Measurements from ENCODE around the gene COL18A1.
"Not testable (repeated sequence)": the region's sequence is repeated elsewhere in the genome, so short reads cannot be mapped to it uniquely, and the experiment has no call there.

The COL18A1 gene

GRCh38 chr21:45362077-45362747, 42.8 kb upstream of the COL18A1 start:
- Histone ChIP-seq H3K27me3 (ENCODE audit: insufficient read depth, low read length, poor library complexity, severe bottlenecking) (no peaks in the 10 kb centered on the region), H3K4me1 (ENCODE audit: insufficient read depth, low read length, poor library complexity, severe bottlenecking) (no peaks in the 10 kb centered on the region), H3K9me3 (ENCODE audit: insufficient read depth, low read depth, low read length) (no peaks in the 10 kb centered on the region)

DNA sequence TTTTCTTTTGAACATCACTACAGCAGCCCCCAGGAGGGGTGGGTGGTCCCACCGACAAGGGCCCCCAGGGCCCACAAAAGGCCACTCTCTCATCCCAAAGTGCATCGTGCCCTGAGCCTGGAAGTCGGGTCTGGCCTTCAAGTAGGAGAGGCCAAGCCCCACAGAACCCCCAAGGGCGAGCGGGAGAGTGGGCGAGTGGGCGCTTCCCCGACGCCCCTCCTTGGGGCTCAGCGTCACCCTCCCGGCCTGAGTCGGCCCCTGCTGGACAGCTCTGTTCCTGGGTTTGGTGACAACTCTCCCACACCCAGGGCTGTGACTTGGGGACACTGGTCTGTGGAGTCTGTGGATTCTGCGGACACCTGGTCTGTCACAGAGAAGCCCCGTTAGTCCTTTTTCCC, 42.2 kb upstream of the COL18A1 start:
- no peaks in the 10 kb centered on the region for H3K36me3 ChIP-seq (ENCODE audit: insufficient read depth, low read length)
- H3K27me3 ChIP-seq (ENCODE audit: insufficient read depth, low read length, poor library complexity, severe bottlenecking): no peaks in the 10 kb centered on the region
- H3F3A ChIP-seq (ENCODE audit: low read depth): no peaks in the 10 kb centered on the region
- no peak for TF ChIP-seq EZH2phosphoT487 (IDR thresholded peaks at IDR 0.05; ENCODE audit: borderline replicate concordance)
- H2AFZ ChIP-seq (ENCODE audit: low read length): no peak overlapping the region
- no peaks in the 10 kb centered on the region for H3K9me2 ChIP-seq (replicated peaks; ENCODE audit: low read depth, low read length)
- no peak overlapping the region for H3K9ac ChIP-seq (ENCODE audit: low read depth, low read length, poor library complexity, severe bottlenecking)
- H3K4me2 ChIP-seq (ENCODE audit: low read depth, low read length, poor library complexity, severe bottlenecking): no peak overlapping the region
- no peak overlapping the region for H3K4me3 ChIP-seq (ENCODE audit: low read length, poor library complexity, severe bottlenecking)
- H3K9me3 ChIP-seq (ENCODE audit: insufficient read depth, low read depth, low read length): no peaks in the 10 kb centered on the region
- H3K79me2 ChIP-seq (ENCODE audit: insufficient read depth, low read length): no peaks in the 10 kb centered on the region
- no peaks in the 10 kb centered on the region for H3K4me1 ChIP-seq (ENCODE audit: insufficient read depth, low read length, poor library complexity, severe bottlenecking)
- H4K20me1 ChIP-seq (ENCODE audit: insufficient read depth, low read length, poor library complexity, severe bottlenecking): no peaks in the 10 kb centered on the region

More at GRCh38 chr21:45362077-45362747, 42.8 kb upstream of the COL18A1 start:
- Histone ChIP-seq H3K9ac (ENCODE audit: low read depth, low read length, poor library complexity, severe bottlenecking) (no peak overlapping the region), H3K4me3 (ENCODE audit: low read length, poor library complexity, severe bottlenecking) (no peak overlapping the region), H3K36me3 (ENCODE audit: insufficient read depth, low read length) (no peaks in the 10 kb centered on the region), H3K4me2 (ENCODE audit: low read depth, low read length, poor library complexity, severe bottlenecking) (no peak overlapping the region), H3K9me2 (replicated peaks; ENCODE audit: low read depth, low read length) (no peaks in the 10 kb centered on the region), H3K79me2 (ENCODE audit: insufficient read depth, low read length) (no peaks in the 10 kb centered on the region), H3F3A (ENCODE audit: low read depth) (no peaks in the 10 kb centered on the region), H4K20me1 (ENCODE audit: insufficient read depth, low read length, poor library complexity, severe bottlenecking) (no peaks in the 10 kb centered on the region), H2AFZ (ENCODE audit: low read length) (no peak overlapping the region)
- TF ChIP-seq, protein P1, sequence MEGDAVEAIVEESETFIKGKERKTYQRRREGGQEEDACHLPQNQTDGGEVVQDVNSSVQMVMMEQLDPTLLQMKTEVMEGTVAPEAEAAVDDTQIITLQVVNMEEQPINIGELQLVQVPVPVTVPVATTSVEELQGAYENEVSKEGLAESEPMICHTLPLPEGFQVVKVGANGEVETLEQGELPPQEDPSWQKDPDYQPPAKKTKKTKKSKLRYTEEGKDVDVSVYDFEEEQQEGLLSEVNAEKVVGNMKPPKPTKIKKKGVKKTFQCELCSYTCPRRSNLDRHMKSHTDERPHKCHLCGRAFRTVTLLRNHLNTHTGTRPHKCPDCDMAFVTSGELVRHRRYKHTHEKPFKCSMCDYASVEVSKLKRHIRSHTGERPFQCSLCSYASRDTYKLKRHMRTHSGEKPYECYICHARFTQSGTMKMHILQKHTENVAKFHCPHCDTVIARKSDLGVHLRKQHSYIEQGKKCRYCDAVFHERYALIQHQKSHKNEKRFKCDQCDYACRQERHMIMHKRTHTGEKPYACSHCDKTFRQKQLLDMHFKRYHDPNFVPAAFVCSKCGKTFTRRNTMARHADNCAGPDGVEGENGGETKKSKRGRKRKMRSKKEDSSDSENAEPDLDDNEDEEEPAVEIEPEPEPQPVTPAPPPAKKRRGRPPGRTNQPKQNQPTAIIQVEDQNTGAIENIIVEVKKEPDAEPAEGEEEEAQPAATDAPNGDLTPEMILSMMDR (conservative IDR thresholded peaks at IDR 0.05; ENCODE audit: low read length): no peak
- no peak for TF ChIP-seq EZH2phosphoT487 (IDR thresholded peaks at IDR 0.05; ENCODE audit: borderline replicate concordance)

- H3K4me1 ChIP-seq (ENCODE audit: insufficient read depth, low read length, poor library complexity, severe bottlenecking); H3K27me3 ChIP-seq (ENCODE audit: insufficient read depth, low read length, poor library complexity, severe bottlenecking); H3K36me3 ChIP-seq (ENCODE audit: insufficient read depth, low read length); H3K9ac ChIP-seq (ENCODE audit: low read depth, low read length, poor library complexity, severe bottlenecking); H2AFZ ChIP-seq (ENCODE audit: low read length); H3K9me2 ChIP-seq (replicated peaks; ENCODE audit: low read depth, low read length); H3K4me2 ChIP-seq (ENCODE audit: low read depth, low read length, poor library complexity, severe bottlenecking); H4K20me1 ChIP-seq (ENCODE audit: insufficient read depth, low read length, poor library complexity, severe bottlenecking); H3F3A ChIP-seq (ENCODE audit: low read depth); H3K79me2 ChIP-seq (ENCODE audit: insufficient read depth, low read length); H3K9me3 ChIP-seq (ENCODE audit: insufficient read depth, low read depth, low read length); H3K4me3 ChIP-seq (ENCODE audit: low read length, poor library complexity, severe bottlenecking): not testable (repeated sequence)
Measured at GRCh38 chr21:45363272-45363671, 41.7 kb upstream of the COL18A1 start.

DNA sequence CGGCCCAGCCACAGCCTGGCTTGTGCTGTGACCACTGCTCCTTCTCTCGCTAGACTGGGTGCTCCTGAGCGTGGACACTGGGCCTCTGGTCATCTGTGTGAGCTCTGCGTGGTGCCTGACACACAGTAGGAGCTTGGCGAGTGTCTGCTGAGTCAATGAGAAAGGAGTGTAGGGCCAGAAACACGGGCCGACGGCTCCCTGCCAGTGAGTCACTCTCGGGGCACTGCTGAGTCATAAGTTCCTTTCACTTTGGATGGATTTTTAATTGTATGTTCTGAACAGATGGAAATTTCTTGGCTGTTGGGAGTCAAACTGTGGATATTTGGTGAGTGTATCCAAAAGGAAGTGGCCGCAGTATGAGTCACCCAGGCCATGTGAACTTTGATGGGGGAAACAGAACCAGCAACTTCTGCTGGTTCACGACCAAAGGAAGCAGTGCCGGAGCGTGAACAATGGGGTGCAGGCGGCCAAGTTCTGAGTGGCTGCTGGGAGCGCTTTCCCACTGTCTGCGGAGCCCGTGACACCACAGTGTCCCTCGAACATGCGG, 41.0 kb upstream of the COL18A1 start:
- Histone ChIP-seq H3K4me1 (ENCODE audit: insufficient read depth, low read length, poor library complexity, severe bottlenecking) (no peaks in the 10 kb centered on the region), H3F3A (ENCODE audit: low read depth) (no peaks in the 10 kb centered on the region), H3K27me3 (ENCODE audit: insufficient read depth, low read length, poor library complexity, severe bottlenecking) (no peaks in the 10 kb centered on the region), H2AFZ (ENCODE audit: low read length) (no peak overlapping the region), H3K4me2 (ENCODE audit: low read depth, low read length, poor library complexity, severe bottlenecking) (no peak overlapping the region), H4K20me1 (ENCODE audit: insufficient read depth, low read length, poor library complexity, severe bottlenecking) (no peaks in the 10 kb centered on the region), H3K9me2 (replicated peaks; ENCODE audit: low read depth, low read length) (no peaks in the 10 kb centered on the region), H3K9ac (ENCODE audit: low read depth, low read length, poor library complexity, severe bottlenecking) (no peak overlapping the region), H3K4me3 (ENCODE audit: low read length, poor library complexity, severe bottlenecking) (no peak overlapping the region), H3K79me2 (ENCODE audit: insufficient read depth, low read length) (no peaks in the 10 kb centered on the region), H3K9me3 (ENCODE audit: insufficient read depth, low read depth, low read length) (no peaks in the 10 kb centered on the region), H3K36me3 (ENCODE audit: insufficient read depth, low read length) (no peaks in the 10 kb centered on the region)
- no peak for TF ChIP-seq EZH2phosphoT487 (IDR thresholded peaks at IDR 0.05; ENCODE audit: borderline replicate concordance)
- TF ChIP-seq, protein P1 (conservative IDR thresholded peaks at IDR 0.05; ENCODE audit: low read length): no peak

Measured in Loucy (cell line).